GM13976 (cell line): ENCODE data around the gene MRAP.
"Not testable (repeated sequence)": the region's sequence is repeated elsewhere in the genome, so short reads cannot be mapped to it uniquely, and the experiment has no call there.

Experiments
- DNase-seq: peaks from one replicate; pipeline ENCODE4 v3.0.0; 2012; ENCODE audit warnings: low spot score
- in situ Hi-C: fragments of 300-500 bp; cut with MboI; formaldehyde crosslinking; loops from one replicate; pipeline ENCODE4 v1.12.0; 2022; ENCODE audit warnings: low sequenced_read_pairs, mixed read lengths, inconsistent platforms; ENCODE audit not compliant: unreplicated experiment
- TF ChIP-seq, protein P1 (sequence below): IDR thresholded peaks from 2 replicates; pipeline ENCODE4 v1.5.1; 2012; ENCODE audit warnings: borderline replicate concordance, mild to moderate bottlenecking; ENCODE audit not compliant: insufficient read depth; ENCODE audit errors: extremely low read depth, missing control alignments, control extremely low read depth

The MRAP gene

DNA sequence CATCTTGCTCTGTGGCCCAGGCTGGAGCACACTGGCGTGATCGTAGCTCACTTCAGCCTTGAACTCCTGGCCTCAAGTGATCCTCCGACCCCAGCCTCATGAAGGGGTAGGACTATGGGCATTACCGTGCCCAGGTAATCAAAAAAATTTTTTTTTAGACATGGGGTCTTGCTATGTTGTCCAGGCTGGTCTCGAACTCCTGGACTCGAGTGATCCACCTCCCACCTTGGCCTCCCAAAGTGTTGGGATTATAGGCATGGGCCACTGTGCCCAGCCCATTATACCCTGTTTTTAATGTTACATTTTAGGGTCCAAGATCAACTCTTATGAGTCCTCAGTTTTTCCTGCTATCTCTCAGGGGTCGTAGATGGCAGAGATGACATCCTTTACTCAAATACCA, 6.3 kb downstream of the MRAP start:
- in situ Hi-C loops, result no loop called here
- DNase-seq, result no peak
- TF ChIP-seq, protein P1, sequence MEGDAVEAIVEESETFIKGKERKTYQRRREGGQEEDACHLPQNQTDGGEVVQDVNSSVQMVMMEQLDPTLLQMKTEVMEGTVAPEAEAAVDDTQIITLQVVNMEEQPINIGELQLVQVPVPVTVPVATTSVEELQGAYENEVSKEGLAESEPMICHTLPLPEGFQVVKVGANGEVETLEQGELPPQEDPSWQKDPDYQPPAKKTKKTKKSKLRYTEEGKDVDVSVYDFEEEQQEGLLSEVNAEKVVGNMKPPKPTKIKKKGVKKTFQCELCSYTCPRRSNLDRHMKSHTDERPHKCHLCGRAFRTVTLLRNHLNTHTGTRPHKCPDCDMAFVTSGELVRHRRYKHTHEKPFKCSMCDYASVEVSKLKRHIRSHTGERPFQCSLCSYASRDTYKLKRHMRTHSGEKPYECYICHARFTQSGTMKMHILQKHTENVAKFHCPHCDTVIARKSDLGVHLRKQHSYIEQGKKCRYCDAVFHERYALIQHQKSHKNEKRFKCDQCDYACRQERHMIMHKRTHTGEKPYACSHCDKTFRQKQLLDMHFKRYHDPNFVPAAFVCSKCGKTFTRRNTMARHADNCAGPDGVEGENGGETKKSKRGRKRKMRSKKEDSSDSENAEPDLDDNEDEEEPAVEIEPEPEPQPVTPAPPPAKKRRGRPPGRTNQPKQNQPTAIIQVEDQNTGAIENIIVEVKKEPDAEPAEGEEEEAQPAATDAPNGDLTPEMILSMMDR, result no peak

DNA sequence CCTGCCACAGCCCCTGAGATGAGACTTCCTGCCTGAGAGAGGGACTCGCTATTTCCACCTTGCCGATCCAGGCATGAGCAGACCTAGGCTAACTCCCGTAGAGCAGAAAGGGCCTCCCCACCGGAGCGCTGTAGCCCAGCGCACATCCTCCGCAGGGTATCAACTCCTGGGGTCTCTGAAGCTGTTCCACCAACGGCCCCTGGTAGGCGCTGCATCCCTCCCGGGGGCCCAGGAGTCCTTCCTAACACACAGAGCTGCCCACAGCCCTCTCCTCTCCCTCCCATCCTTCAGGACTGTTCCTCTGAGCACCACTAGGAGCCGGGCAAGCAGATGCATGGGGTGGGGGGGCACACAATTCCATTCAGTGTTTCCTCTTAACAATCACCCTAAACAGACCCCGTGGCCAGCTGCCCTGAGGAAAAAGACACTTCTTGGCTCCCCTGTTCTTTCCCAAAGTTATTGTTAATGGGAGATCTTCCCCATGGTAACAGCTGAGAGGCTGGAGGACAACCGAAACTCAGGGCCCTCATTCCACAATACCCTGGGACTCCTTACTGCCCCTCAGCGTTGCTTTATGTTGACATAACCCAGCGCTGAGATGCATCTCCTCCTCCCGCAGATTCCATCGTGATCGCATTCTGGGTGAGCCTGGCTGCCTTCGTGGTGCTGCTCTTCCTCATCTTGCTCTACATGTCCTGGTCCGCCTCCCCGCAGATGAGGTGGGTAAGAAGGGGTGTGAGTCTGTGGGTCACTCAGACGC, 7.5 kb downstream of the MRAP start:
- in situ Hi-C loops, result no loop called here
- no peak for DNase-seq
- TF ChIP-seq, protein P1, result no peak

DNA sequence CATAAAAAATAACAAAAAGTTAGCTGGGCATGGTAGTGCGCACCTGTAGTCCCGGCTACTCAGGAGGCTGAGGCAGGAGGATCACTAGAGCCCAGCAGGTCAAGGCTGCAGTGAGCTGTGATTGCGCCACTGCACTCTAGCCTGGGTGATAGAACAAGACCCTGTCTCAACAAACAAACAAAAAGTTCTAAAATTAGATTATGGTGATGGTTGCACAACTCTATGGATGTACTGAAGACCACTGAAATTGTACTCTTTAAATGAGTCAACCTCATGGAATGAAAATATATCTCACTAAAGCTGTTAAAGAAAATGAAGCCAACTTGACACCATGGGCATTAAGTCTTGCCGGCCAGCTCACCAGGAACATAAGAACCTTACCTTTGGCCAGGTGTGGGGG, 9.1 kb downstream of the MRAP start:
- no peak for DNase-seq
- in situ Hi-C loops, result no loop called here
- TF ChIP-seq, protein P1, result no peak

DNA sequence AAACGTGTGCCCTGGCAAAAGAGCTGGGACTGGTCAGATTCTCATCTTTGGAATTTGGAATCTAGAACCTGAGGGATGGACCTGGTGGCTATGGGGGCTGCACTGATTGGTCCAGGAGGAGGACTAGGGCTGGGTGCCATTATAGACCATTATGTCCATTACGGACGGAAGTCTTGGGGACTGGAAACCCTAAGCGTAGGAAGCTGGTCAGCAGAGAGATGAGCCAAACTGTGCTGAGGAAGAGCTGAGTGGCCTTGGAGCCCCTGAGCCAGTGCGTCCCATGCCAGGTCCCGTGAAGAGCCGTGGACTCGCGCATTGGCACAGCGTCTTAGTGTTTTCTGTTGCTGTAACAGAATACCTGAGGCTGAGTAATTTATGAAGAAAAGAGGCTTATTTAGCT, 10.0 kb downstream of the MRAP start:
- peak; percentile 3 for DNase-seq
- TF ChIP-seq, protein P1, result no peak
- in situ Hi-C loops, result no loop called here

DNA sequence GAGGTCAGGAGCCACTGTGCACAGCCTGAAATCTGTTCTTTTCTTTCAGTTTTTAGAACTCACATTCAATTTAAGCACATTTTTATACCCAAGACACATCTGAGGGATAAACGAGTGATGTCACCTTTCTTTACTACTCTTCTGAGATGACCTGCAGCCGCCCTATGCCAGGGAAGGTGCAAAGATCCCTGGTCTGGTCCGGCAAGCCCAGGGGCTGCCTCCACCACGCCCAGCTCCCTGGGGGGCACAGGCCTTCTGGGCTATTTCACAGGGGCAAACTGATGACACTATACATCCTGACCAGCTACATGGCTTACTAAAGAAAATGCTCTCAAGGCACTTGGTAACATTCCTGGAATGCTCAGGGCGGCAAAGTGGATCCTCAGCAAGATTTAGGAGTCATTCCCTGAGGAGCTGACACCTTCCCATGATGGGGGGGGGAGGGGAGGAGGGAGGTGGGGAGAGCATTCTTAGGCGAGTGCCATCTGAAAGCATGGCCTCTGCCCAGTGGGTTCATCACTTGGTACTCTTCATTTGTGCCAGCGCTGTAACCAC, 11.3 kb downstream of the MRAP start:
- TF ChIP-seq, protein P1, result no peak
- DNase-seq, result peak; percentile 8
- in situ Hi-C loops, result no loop called here

DNA sequence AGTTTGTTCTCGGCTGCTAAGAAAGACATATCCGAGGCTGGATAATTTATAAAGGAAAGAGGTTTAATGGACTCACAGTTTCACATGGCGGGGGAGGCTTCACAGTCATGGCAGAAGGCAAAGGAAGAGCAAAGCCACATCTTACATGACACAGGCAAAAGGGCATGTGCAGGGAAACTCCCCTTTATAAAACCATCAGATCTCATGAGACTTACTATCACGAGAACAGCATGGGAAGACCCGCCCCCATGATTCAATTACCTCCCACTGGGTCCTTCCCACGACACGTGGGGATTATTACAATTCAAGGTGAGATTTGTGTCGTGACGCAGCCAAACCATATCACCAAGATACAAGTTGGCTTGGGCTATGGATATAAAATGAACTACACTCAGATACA, 12.3 kb downstream of the MRAP start:
- DNase-seq, in situ Hi-C loops: not testable (repeated sequence)

DNA sequence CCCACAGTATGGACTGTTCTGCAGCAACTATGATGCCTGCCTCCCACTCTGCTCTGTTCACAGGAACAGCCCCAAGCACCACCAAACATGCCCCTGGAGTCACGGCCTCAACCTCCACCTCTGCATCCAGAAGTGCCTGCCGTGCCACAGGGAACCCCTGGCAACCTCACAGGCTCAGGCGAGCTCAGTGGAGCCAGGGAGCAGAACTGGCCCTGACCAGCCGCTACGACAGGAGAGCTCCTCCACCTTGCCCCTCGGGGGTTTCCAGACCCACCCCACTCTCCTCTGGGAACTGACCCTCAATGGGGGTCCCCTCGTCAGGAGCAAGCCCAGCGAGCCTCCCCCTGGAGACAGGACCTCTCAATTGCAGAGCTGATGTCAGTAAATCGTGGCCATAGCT, 13.0 kb downstream of the MRAP start:
- in situ Hi-C loops, result no loop called here
- TF ChIP-seq, protein P1, result no peak
- no peak for DNase-seq
